ENCODE data around the gene KCTD4. TPM values are rescaled to one million over a fixed set of nuclear protein-coding genes. Genes with fewer than 3 reads are reported as not detected.

Gene KCTD4
- polyA plus RNA-seq, 3 donors = 0.12 TPM; not detected in 2

- Histone ChIP-seq H3K27ac (ENCODE audit: low read depth in 1 of 2, low read length in 2 of 2) (no peak overlapping the region), H3K4me3 (replicated peaks in 1 of 3; ENCODE audit: low read depth in 2 of 3, low read length in 3 of 3) (no peak overlapping the region), H3K4me2 (replicated peaks; ENCODE audit: extremely low read depth, low read length, poor library complexity, severe bottlenecking) (no peak overlapping the region), H3K79me2 (ENCODE audit: insufficient read depth, low read length) (no peaks in the 10 kb centered on the region), H3K36me3 (replicated peaks in 1 of 2; ENCODE audit: control insufficient read depth in 1 of 2, insufficient read depth in 2 of 2, low read length in 2 of 2) (peaks cover 0 to 2% of the 10 kb centered on the region in 2 donors), H2AFZ (ENCODE audit: insufficient read depth, low read depth, low read length, poor library complexity, severe bottlenecking) (no peak overlapping the region), H3K9ac (ENCODE audit: insufficient read depth, low read length, poor library complexity, severe bottlenecking) (no peak overlapping the region), H3K4me1 (ENCODE audit: control insufficient read depth in 1 of 2, insufficient read depth in 2 of 2, low read length in 2 of 2) (peaks cover 15 to 20% of the 10 kb centered on the region in 2 donors), H4K20me1 (ENCODE audit: insufficient read depth, low read length) (peaks cover 13% of the 10 kb centered on the region), H3K27me3 (ENCODE audit: control insufficient read depth in 2 of 2, insufficient read depth in 2 of 2, low read length in 2 of 2) (no peaks in the 10 kb centered on the region), H3K9me3 (replicated peaks in 1 of 2; ENCODE audit: control insufficient read depth in 1 of 2, insufficient read depth in 1 of 2, low read length in 2 of 2) (no peaks in the 10 kb centered on the region)
- Mint-ChIP-seq H3K36me3 (peaks cover 18 to 31% of the 10 kb centered on the region in 2 donors), H3K4me1 (peaks cover 21% of the 10 kb centered on the region), H3K27ac (no peak overlapping the region), H3K9me3 (peaks cover 0 to 2% (median 0%) of the 10 kb centered on the region in 7 donors), H3K4me3 (no peak overlapping the region), H3K27me3 (ENCODE audit: low read depth in 3 of 3) (no peaks in the 10 kb centered on the region)
- TF ChIP-seq, protein P1, sequence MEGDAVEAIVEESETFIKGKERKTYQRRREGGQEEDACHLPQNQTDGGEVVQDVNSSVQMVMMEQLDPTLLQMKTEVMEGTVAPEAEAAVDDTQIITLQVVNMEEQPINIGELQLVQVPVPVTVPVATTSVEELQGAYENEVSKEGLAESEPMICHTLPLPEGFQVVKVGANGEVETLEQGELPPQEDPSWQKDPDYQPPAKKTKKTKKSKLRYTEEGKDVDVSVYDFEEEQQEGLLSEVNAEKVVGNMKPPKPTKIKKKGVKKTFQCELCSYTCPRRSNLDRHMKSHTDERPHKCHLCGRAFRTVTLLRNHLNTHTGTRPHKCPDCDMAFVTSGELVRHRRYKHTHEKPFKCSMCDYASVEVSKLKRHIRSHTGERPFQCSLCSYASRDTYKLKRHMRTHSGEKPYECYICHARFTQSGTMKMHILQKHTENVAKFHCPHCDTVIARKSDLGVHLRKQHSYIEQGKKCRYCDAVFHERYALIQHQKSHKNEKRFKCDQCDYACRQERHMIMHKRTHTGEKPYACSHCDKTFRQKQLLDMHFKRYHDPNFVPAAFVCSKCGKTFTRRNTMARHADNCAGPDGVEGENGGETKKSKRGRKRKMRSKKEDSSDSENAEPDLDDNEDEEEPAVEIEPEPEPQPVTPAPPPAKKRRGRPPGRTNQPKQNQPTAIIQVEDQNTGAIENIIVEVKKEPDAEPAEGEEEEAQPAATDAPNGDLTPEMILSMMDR (IDR thresholded peaks at IDR 0.05) = no peak
- intact Hi-C loops (cut with micrococcal nuclease) = no loop called here
- no peak for DNase-seq
- WGBS (ENCODE audit: insufficient coverage) = no CpG with 5 or more reads among the region's 2 CpGs
These were observed 2.8 kb downstream of the KCTD4 start for GRCh38 chr13:45198041-45198440.

GRCh38 chr13:45196622-45197021, 4.2 kb downstream of the KCTD4 start:
- H3K27ac ChIP-seq (ENCODE audit: low read depth in 1 of 2, low read length in 2 of 2) = no peak overlapping the region
- DNase-seq = peak in 1 of 3 donors; percentile 16
- peaks cover 12 to 25% of the 10 kb centered on the region in 2 donors for H3K36me3 Mint-ChIP-seq
- peak overlapping the region in 1 of 7 donors; percentile 48 for H3K27ac Mint-ChIP-seq
- no peak overlapping the region for H3K4me3 Mint-ChIP-seq
- TF ChIP-seq, protein P1 (IDR thresholded peaks at IDR 0.05) = no peak
- H3K36me3 ChIP-seq (replicated peaks in 1 of 2; ENCODE audit: control insufficient read depth in 1 of 2, insufficient read depth in 2 of 2, low read length in 2 of 2) = peaks cover 0 to 2% of the 10 kb centered on the region in 2 donors
- H3K4me1 Mint-ChIP-seq = peaks cover 21% of the 10 kb centered on the region
- H3K9me3 Mint-ChIP-seq = no peaks in the 10 kb centered on the region
- intact Hi-C loops (cut with micrococcal nuclease) = no loop called here
- no peaks in the 10 kb centered on the region for H3K9me3 ChIP-seq (replicated peaks in 1 of 2; ENCODE audit: control insufficient read depth in 1 of 2, insufficient read depth in 1 of 2, low read length in 2 of 2)
- no peak overlapping the region for H3K4me2 ChIP-seq (replicated peaks; ENCODE audit: extremely low read depth, low read length, poor library complexity, severe bottlenecking)
- H3K79me2 ChIP-seq (ENCODE audit: insufficient read depth, low read length) = no peaks in the 10 kb centered on the region
- no peak overlapping the region for H3K4me3 ChIP-seq (replicated peaks in 1 of 3; ENCODE audit: low read depth in 2 of 3, low read length in 3 of 3)
- H3K27me3 ChIP-seq (ENCODE audit: control insufficient read depth in 2 of 2, insufficient read depth in 2 of 2, low read length in 2 of 2) = no peaks in the 10 kb centered on the region
- peaks cover 13% of the 10 kb centered on the region for H4K20me1 ChIP-seq (ENCODE audit: insufficient read depth, low read length)
- peaks cover 15 to 20% of the 10 kb centered on the region in 2 donors for H3K4me1 ChIP-seq (ENCODE audit: control insufficient read depth in 1 of 2, insufficient read depth in 2 of 2, low read length in 2 of 2)
- no peak overlapping the region for H2AFZ ChIP-seq (ENCODE audit: insufficient read depth, low read depth, low read length, poor library complexity, severe bottlenecking)
- no peak overlapping the region for H3K9ac ChIP-seq (ENCODE audit: insufficient read depth, low read length, poor library complexity, severe bottlenecking)
- H3K27me3 Mint-ChIP-seq (ENCODE audit: low read depth in 3 of 3) = no peaks in the 10 kb centered on the region
- 92% methylated on average over 1 of the region's 1 CpG for WGBS (ENCODE audit: insufficient coverage)

Data from CD14-positive monocyte (primary cell).